ENCODE results near the gene SERPINA4. TPM values are rescaled to one million over a fixed set of nuclear protein-coding genes. Genes with fewer than 3 reads are reported as not detected.

SERPINA4 gene
- total RNA-seq, 1 experiment from 2014 or later, result not detected

GRCh38 chr14:94615254-94615653 lies 54.0 kb downstream of the SERPINA4 start:
- DNase-seq (ENCODE audit: low spot score), result no peak

- DNase-seq (ENCODE audit: low spot score), result no peak
These were observed 54.8 kb downstream of the SERPINA4 start for GRCh38 chr14:94615823-94616570.

DNA sequence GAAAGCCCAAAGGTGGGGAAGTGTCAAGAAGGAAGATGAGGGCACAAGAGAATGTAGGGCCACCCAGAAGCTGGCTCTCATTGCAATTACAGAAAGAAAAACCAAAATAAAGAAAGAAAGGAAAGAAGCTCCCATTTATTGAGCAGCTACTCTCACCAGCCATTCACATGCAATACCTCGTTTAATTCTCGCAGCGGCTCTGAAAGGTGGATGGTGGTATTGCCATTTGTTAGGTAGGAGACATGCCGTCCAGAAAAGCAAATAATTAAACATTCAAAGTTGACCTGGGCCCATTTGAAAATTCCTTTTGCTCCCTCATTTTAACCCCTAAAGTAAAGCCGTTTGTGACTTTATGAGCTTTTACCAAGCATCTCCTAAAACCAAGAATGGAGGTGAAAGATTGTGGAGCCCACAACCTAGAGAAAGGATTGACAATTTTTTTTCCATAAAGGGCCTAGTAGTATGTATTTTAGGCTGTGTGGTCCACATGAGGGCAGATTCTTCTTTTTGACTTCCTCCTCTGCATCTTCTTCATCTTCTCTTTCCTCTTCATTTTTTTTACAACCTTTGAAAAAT lies 56.2 kb downstream of the SERPINA4 start:
- DNase-seq (ENCODE audit: low spot score), result no peak

DNA sequence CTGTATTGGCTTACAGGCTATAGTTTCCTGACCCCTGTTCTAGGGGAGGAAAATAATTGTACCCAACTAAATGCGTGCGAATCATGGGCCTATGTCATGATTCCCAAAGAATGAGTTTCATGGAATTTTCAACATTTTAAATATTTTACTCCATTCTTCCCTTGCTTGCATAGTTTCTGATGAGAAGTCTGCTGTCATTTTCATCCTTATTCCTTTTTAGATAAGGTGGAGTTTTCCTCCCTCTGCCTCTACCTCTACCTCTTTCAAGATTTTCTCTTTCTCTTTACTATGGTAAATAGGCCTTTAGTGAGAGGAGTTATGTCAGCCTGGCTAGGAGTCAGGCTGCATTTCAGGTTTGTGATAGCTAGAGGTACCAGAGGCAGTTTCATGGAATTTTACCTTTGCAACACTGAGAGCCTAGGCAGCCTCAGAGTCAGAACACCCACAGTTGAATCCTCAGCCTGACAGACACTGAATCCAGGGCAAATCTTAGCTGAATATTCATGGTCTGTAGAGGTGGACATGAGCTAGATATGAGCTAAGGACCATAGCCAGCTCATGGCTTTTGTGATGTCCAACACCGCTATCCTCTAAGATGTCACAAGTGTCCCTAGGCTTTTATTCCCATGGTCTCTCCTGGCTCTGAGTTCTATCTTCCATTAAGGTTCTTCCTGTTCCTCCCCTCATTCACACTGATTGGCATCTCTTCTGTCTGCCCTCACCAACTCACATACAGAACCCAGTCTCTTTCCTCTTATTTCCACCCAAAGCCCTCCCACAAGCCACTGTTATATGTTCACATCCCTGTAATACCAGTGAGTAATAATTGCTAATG lies 57.0 kb downstream of the SERPINA4 start:
- DNase-seq (ENCODE audit: low spot score), result no peak

DNA sequence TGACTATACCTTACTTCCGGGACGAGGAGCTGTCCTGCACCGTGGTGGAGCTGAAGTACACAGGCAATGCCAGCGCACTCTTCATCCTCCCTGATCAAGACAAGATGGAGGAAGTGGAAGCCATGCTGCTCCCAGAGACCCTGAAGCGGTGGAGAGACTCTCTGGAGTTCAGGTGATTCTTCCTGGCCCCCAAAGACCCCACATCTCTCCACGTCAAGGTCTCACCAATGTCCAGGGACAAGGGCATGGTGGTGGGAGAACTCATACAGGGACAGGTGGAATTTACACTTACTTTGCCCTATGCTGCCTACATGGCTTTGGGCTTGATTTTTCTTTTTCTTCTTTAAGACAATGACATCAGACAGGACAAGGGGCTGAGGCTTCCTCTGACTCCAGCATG lies 58.1 kb downstream of the SERPINA4 start:
- DNase-seq (ENCODE audit: low spot score), result no peak

Other genes starting within 250 kb of the SERPINA4 start
- not detected in 2 replicates for gene SERPINA6, start 238.1 kb upstream of the SERPINA4 start, total RNA-seq (2014; rRNA removed; shearing (Covaris generic))
- not detected in 2 replicates for gene SERPINA2, start 194.7 kb upstream of the SERPINA4 start, total RNA-seq (2014; rRNA removed; shearing (Covaris generic))
- gene SERPINA1, start 172.8 kb upstream of the SERPINA4 start, total RNA-seq (2014; rRNA removed; shearing (Covaris generic)), result 0.78 and 1.2 TPM in 2 replicates
- not detected in 2 replicates for gene SERPINA11, start 108.6 kb upstream of the SERPINA4 start, total RNA-seq (2014; rRNA removed; shearing (Covaris generic))
- 0.34 TPM in 1 of 2 replicates, not detected in the other for gene SERPINA9, start 85.2 kb upstream of the SERPINA4 start, total RNA-seq (2014; rRNA removed; shearing (Covaris generic))
- not detected in 2 replicates for gene SERPINA12, start 52.0 kb upstream of the SERPINA4 start, total RNA-seq (2014; rRNA removed; shearing (Covaris generic))
- 0.36 TPM in 1 of 2 replicates, not detected in the other for gene SERPINA5, start 20.0 kb downstream of the SERPINA4 start, total RNA-seq (2014; rRNA removed; shearing (Covaris generic))
- not detected in 2 replicates for gene SERPINA3, start 50.9 kb downstream of the SERPINA4 start, total RNA-seq (2014; rRNA removed; shearing (Covaris generic))
- gene GSC, start 208.7 kb downstream of the SERPINA4 start, total RNA-seq (2014; rRNA removed; shearing (Covaris generic)), result not detected in 2 replicates

All from A172 (cell line).